BJ (cell line): ENCODE data around the gene ARHGAP12. TPM values are rescaled to one million over a fixed set of nuclear protein-coding genes. Genes with fewer than 3 reads are reported as not detected.

Source experiments
- CTCF ChIA-PET: fragments of 350-600 bp; formaldehyde crosslinking; extraction: SDS; loops from one replicate; lab custom pipeline; 2021; ENCODE audit warnings: antibody characterized with exemption, inconsistent platforms; lab: Yijun Ruan, JAX
- POLR2A ChIA-PET: fragments of 300-600 bp; sonication (Branson Sonifier 250); formaldehyde crosslinking; extraction: SDS; loops from one replicate; lab custom pipeline; 2021; ENCODE audit warnings: antibody characterized with exemption; lab: Charles Lee
- DNase-seq: peaks from one replicate; pipeline ENCODE4 v3.0.0-alpha.2; 2011; ENCODE audit warnings: low read depth
- H3K27me3 ChIP-seq: 2 replicates; pipeline ENCODE4 v1.6.0; 2011; ENCODE audit warnings: low read length; ENCODE audit not compliant: control insufficient read depth, insufficient read depth
- H3K36me3 ChIP-seq: 2 replicates; pipeline ENCODE4 v1.5.1; 2011; ENCODE audit warnings: low read length; ENCODE audit not compliant: control insufficient read depth, insufficient read depth
- H3K4me3 ChIP-seq: 2 replicates; pipeline ENCODE4 v1.5.1; 2011; ENCODE audit warnings: low read depth, mild to moderate bottlenecking, control low read depth, low read length
- polyA plus RNA-seq: library from polyadenylated mRNA; depleted of rRNA; stranded (reverse); fragments of >200 nt; gene quantifications from 2 replicates; pipeline ENCODE4 v1.2.3, GENCODE V29; 2011
- TF ChIP-seq, protein P1 (sequence below): IDR thresholded peaks from 2 replicates; pipeline ENCODE4 v1.5.1; 2011; ENCODE audit warnings: low read depth, mild to moderate bottlenecking, control low read depth, inconsistent platforms, low read length, moderate library complexity; ENCODE audit not compliant: insufficient read depth

ARHGAP12 gene
- polyA plus RNA-seq, 1 experiment, result 7.5 TPM

DNA sequence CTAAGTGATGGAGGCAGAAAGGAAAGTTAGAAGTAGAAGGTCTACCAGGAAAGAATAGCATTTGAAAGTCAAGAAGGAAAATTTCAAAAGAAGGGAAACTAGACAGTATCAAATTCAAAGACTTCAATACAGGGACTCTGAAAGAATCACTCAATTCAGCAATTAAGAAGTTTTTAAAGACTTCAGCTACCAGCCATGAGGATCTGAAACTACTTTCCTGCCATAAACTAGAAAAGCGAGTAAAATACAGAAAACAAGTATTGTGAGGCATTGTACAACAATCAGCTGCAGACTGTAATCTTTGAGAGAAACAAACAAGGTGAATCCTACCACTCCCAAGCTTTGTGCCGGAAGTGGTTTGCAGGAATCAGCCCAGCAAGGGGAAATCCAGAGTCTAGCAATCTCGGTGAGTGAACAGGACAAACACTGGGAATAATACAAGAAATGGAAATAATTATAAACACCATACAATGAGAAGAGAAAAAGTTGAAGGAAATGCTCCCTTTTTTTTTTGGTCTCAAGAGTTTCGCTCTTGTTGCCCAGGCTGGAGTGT lies 62.4 kb downstream of the ARHGAP12 start:
- no peak for DNase-seq
- POLR2A ChIA-PET, result no interaction called here
- TF ChIP-seq, protein P1, sequence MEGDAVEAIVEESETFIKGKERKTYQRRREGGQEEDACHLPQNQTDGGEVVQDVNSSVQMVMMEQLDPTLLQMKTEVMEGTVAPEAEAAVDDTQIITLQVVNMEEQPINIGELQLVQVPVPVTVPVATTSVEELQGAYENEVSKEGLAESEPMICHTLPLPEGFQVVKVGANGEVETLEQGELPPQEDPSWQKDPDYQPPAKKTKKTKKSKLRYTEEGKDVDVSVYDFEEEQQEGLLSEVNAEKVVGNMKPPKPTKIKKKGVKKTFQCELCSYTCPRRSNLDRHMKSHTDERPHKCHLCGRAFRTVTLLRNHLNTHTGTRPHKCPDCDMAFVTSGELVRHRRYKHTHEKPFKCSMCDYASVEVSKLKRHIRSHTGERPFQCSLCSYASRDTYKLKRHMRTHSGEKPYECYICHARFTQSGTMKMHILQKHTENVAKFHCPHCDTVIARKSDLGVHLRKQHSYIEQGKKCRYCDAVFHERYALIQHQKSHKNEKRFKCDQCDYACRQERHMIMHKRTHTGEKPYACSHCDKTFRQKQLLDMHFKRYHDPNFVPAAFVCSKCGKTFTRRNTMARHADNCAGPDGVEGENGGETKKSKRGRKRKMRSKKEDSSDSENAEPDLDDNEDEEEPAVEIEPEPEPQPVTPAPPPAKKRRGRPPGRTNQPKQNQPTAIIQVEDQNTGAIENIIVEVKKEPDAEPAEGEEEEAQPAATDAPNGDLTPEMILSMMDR, result no peak
- CTCF ChIA-PET, result interaction anchor here (1.6 kb wide), 1 partner anchor 139 kb away, joined by 3 read pairs; no protein-coding TSS in a partner anchor
- Histone ChIP-seq H3K36me3 (no peaks in the 10 kb centered on the region), H3K27me3 (no peaks in the 10 kb centered on the region), H3K4me3 (no peak overlapping the region)

DNA sequence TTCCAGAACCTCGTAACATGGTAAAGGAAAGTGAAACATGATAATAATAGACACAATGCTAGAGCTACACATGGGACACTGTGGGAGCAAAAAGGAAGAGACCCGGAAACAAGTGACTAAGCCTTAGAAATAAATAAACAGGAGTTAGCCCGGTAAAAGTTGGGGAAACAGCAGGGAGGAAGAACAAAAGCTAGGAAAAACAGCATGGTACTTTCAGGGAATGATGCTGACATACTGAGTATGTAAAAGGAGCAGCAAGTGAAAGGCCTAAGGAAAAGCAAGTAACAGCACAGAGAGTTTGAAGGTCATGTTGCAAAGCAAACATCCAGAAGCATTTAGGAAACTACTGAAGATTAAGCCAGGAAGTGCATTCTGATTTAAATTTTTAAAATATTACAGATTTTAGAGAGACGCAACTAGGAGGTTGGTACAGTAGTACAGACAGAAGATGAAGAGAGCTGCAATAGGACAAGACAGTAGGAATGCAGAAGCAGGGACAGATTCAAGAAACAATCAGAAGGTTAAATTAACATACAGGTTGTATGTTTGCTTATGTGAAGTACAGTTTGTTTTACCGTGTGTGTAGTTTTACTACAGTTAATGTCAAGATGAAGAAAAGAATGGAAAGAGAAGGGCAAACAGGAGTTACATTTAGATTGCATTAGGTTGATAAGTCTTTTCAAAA lies 63.7 kb downstream of the ARHGAP12 start:
- CTCF ChIA-PET, result no interaction called here

GRCh38 chr10:31855033-31855432 lies 73.6 kb downstream of the ARHGAP12 start:
- DNase-seq, result no peak
- H3K36me3 ChIP-seq, result peaks cover 3% of the 10 kb centered on the region
- POLR2A ChIA-PET, result no interaction called here
- CTCF ChIA-PET, result no interaction called here
- H3K4me3 ChIP-seq, result no peak overlapping the region
- TF ChIP-seq, protein P1, result no peak
- H3K27me3 ChIP-seq, result no peaks in the 10 kb centered on the region

More for the DNA sequence above, 63.7 kb downstream of the ARHGAP12 start:
- POLR2A ChIA-PET, result interaction anchor here (0.6 kb wide), 1 partner anchor 32 kb away, joined by 10 read pairs; no protein-coding TSS in a partner anchor
- TF ChIP-seq, protein P1, result no peak
- H3K4me3 ChIP-seq, result no peak overlapping the region
- no peak for DNase-seq
- no peaks in the 10 kb centered on the region for H3K36me3 ChIP-seq
- H3K27me3 ChIP-seq, result no peaks in the 10 kb centered on the region

DNA sequence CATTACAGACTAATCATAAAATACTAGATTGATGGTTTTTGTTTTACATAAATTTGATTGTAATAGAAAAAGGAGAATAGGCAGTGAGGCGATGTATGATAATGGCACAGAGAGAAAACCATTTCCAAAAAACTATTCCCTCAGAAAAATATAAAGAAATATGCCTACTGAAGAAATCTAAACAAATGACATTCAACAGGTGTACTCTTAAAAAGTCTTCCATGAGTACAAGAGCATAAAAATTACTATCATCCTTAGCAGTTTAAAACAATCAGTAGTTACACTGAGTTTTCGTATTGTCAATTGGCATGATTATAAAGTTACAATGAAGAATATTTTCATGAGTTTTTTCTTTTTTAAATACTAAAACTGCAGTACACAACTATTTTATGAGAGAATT lies 75.0 kb downstream of the ARHGAP12 start:
- DNase-seq, result no peak
- H3K36me3 ChIP-seq, result peaks cover 3% of the 10 kb centered on the region
- TF ChIP-seq, protein P1, result no peak
- POLR2A ChIA-PET, result no interaction called here
- H3K27me3 ChIP-seq, result no peaks in the 10 kb centered on the region
- no peak overlapping the region for H3K4me3 ChIP-seq
- CTCF ChIA-PET, result no interaction called here

- Histone ChIP-seq H3K36me3 (peaks cover 2% of the 10 kb centered on the region; the same call in 1 of the 2 replicates), H3K4me3 (no peak overlapping the region), H3K27me3 (no peaks in the 10 kb centered on the region)
- no peak for DNase-seq
- POLR2A ChIA-PET, result no interaction called here
- TF ChIP-seq, protein P1, result no peak
- CTCF ChIA-PET, result interaction anchor here (0.5 to 2.6 kb wide), 4 partner anchors 10 to 1212 kb away, joined by 3 to 12 read pairs (median 4); no protein-coding TSS in a partner anchor
Observed at GRCh38 chr10:31851216-31851615, 77.4 kb downstream of the ARHGAP12 start.
